ENCODE results near the gene JAKMIP2.
"Not testable (repeated sequence)": the region's sequence is repeated elsewhere in the genome, so short reads cannot be mapped to it uniquely, and the experiment has no call there.

- TF ChIP-seq CTCF, POLR2A, EP300 (IDR thresholded peaks at IDR 0.05): not testable (repeated sequence)
These were observed 147.1 kb downstream of the JAKMIP2 start for GRCh38 chr5:147635439-147635838.

All from ovary (tissue), 3 donors.